SK-N-SH treated with all-trans-retinoic acid at 6 μM for 48 hours (cell line): ENCODE data around the gene TUBA4A.

ENCODE experiments used
- ATAC-seq: fragments of 200-7000 bp; cut with Tn5 transposase; 3 replicates; pipeline ENCODE4 v1.9.1; 2020; ENCODE audit warnings: mild to moderate bottlenecking, moderate library complexity
- ARNTL ChIP-seq: fragments of 450-650 bp; formaldehyde crosslinking; IDR thresholded peaks from 2 replicates; pipeline ENCODE4 v1.5.0; 2020; ENCODE audit warnings: low read depth, mild to moderate bottlenecking, moderate library complexity, borderline replicate concordance
- BACH2 ChIP-seq: fragments of 250-450 bp; sonication (Bioruptor Pico); IDR thresholded peaks from 2 replicates; pipeline ENCODE4 v1.9.0; 2021; ENCODE audit warnings: mild to moderate bottlenecking, borderline replicate concordance
- CSDC2 ChIP-seq: fragments of 250-450 bp; sonication (Bioruptor Pico); IDR thresholded peaks from 2 replicates; pipeline ENCODE4 v1.5.0; 2020; ENCODE audit warnings: mild to moderate bottlenecking, moderate library complexity
- CSRNP3 ChIP-seq: fragments of 250-450 bp; sonication (Bioruptor Pico); IDR thresholded peaks from 2 replicates; pipeline ENCODE4 v1.5.1; 2021; ENCODE audit warnings: mild to moderate bottlenecking, moderate library complexity
- ESRRG ChIP-seq: fragments of 250-450 bp; sonication (Bioruptor Pico); IDR thresholded peaks from 2 replicates; pipeline ENCODE4 v1.6.1; 2021; ENCODE audit warnings: mild to moderate bottlenecking
- GLIS3 ChIP-seq: fragments of 250-450 bp; sonication (Bioruptor Pico); IDR thresholded peaks from 2 replicates; pipeline ENCODE4 v1.5.0; 2020; ENCODE audit warnings: mild to moderate bottlenecking, moderate library complexity
- ISL1 ChIP-seq: fragments of 250-450 bp; sonication (Bioruptor Pico); IDR thresholded peaks from 2 replicates; pipeline ENCODE4 v2.1.2; 2022; ENCODE audit warnings: mild to moderate bottlenecking, moderate library complexity
- OSR1 ChIP-seq: fragments of 250-450 bp; sonication (Bioruptor Pico); IDR thresholded peaks from 2 replicates; pipeline ENCODE4 v1.8.0; 2022; ENCODE audit warnings: moderate library complexity, mild to moderate bottlenecking, inconsistent platforms
- PATZ1 ChIP-seq: fragments of 250-450 bp; sonication (Bioruptor Pico); IDR thresholded peaks from 2 replicates; pipeline ENCODE4 v1.8.0; 2020; ENCODE audit warnings: mild to moderate bottlenecking, moderate library complexity, borderline replicate concordance
- PPARA ChIP-seq: fragments of 250-450 bp; sonication (Bioruptor Pico); IDR thresholded peaks from 2 replicates; pipeline ENCODE4 v1.5.0; 2020; ENCODE audit warnings: mild to moderate bottlenecking, borderline replicate concordance
- RARB ChIP-seq: fragments of 250-450 bp; sonication (Bioruptor Pico); IDR thresholded peaks from 2 replicates; pipeline ENCODE4 v1.8.0; 2021; ENCODE audit warnings: mild to moderate bottlenecking, moderate library complexity
- SNAI2 ChIP-seq: fragments of 250-450 bp; sonication (Bioruptor Pico); IDR thresholded peaks from 2 replicates; pipeline ENCODE4 v1.5.0; 2020; ENCODE audit warnings: mild to moderate bottlenecking, moderate library complexity
- TCF4 ChIP-seq: fragments of 250-450 bp; sonication (Bioruptor Pico); IDR thresholded peaks from 2 replicates; pipeline ENCODE4 v1.8.0; 2021; ENCODE audit warnings: mild to moderate bottlenecking, moderate library complexity, borderline replicate concordance
- TOX ChIP-seq: fragments of 250-450 bp; sonication (Bioruptor Pico); IDR thresholded peaks from 2 replicates; pipeline ENCODE4 v1.8.0; 2021; ENCODE audit warnings: mild to moderate bottlenecking, moderate library complexity, borderline replicate concordance
- ZC3H10 ChIP-seq: fragments of 250-450 bp; sonication (Bioruptor Pico); IDR thresholded peaks from 2 replicates; pipeline ENCODE4 v1.5.1; 2021; ENCODE audit warnings: mild to moderate bottlenecking, moderate library complexity
- ZFP3 ChIP-seq: fragments of 250-450 bp; sonication (Bioruptor Pico); IDR thresholded peaks from 2 replicates; pipeline ENCODE4 v1.5.0; 2020; ENCODE audit warnings: mild to moderate bottlenecking, moderate library complexity
- ZFP30 ChIP-seq: fragments of 450-650 bp; formaldehyde crosslinking; IDR thresholded peaks from 2 replicates; pipeline ENCODE4 v1.5.0; 2022; ENCODE audit warnings: mild to moderate bottlenecking, moderate library complexity
- ZNF565 ChIP-seq: fragments of 450-650 bp; formaldehyde crosslinking; conservative IDR thresholded peaks from 2 replicates; pipeline ENCODE4 v1.5.0; 2020; ENCODE audit warnings: low read depth, mild to moderate bottlenecking, moderate library complexity
- ZNF8 ChIP-seq: fragments of 450-650 bp; formaldehyde crosslinking; IDR thresholded peaks from 2 replicates; pipeline ENCODE4 v1.5.0; 2020; ENCODE audit warnings: mild to moderate bottlenecking, moderate library complexity
- TF ChIP-seq, protein P1 (sequence below): fragments of 250-450 bp; sonication (Bioruptor Pico); IDR thresholded peaks from 2 replicates; pipeline ENCODE4 v1.5.1; 2020; ENCODE audit warnings: low read depth, mild to moderate bottlenecking, moderate library complexity
- TF ChIP-seq, protein P2 (sequence below): fragments of 250-450 bp; sonication (Bioruptor Pico); IDR thresholded peaks from 2 replicates; pipeline ENCODE4 v1.5.0; 2020; ENCODE audit warnings: mild to moderate bottlenecking, moderate library complexity

TUBA4A gene

DNA sequence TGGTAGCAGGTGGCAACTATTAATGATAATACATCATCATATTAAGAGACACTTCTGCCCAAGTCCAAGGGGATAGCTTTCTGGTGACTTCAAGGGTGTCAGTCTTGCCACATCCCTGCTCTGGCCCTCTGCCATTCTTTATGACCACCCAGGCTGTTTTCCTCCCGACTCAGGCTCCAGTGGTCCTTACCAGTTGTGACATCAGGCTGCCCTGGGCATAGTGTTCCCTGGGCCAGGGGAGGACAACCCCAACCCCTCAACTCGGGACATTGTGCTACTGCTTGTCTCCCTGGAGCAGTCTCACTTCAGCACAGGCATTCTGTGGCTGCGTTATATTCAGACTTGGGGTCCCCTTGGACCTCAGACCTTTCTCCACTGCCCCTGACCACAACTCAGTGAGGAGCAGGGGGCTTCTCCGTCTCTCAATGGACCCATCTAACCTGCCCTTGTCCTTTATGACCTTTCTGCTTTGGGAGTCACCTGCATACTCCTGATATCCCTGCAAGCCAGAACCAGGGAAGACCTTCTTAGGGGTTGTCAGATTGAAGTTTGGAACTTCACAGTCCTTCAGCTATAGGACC, 38.3 kb upstream of the TUBA4A start:
- no peak for TF ChIP-seq CSDC2 (CRISPR knock-in tag)
- no peak for TF ChIP-seq SNAI2 (CRISPR knock-in tag)
- TF ChIP-seq ISL1 (CRISPR knock-in tag), result no peak
- TF ChIP-seq ZFP30 (CRISPR knock-in tag), result no peak
- TF ChIP-seq RARB, result no peak
- no peak for TF ChIP-seq PPARA (CRISPR knock-in tag)
- no peak for TF ChIP-seq BACH2
- no peak for TF ChIP-seq ARNTL (CRISPR knock-in tag)
- no peak for TF ChIP-seq ZNF8 (CRISPR knock-in tag)
- TF ChIP-seq, protein P1, sequence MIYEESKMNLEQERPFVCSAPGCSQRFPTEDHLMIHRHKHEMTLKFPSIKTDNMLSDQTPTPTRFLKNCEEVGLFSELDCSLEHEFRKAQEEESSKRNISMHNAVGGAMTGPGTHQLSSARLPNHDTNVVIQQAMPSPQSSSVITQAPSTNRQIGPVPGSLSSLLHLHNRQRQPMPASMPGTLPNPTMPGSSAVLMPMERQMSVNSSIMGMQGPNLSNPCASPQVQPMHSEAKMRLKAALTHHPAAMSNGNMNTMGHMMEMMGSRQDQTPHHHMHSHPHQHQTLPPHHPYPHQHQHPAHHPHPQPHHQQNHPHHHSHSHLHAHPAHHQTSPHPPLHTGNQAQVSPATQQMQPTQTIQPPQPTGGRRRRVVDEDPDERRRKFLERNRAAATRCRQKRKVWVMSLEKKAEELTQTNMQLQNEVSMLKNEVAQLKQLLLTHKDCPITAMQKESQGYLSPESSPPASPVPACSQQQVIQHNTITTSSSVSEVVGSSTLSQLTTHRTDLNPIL (CRISPR knock-in tag), result no peak
- no peak for TF ChIP-seq ESRRG (CRISPR knock-in tag)
- no peak for TF ChIP-seq PATZ1 (CRISPR knock-in tag)
- TF ChIP-seq GLIS3, result no peak
- TF ChIP-seq ZC3H10 (CRISPR knock-in tag), result no peak
- TF ChIP-seq ZNF565 (CRISPR knock-in tag), result no peak
- no peak for TF ChIP-seq ZFP3 (CRISPR knock-in tag)
- TF ChIP-seq, protein P2, sequence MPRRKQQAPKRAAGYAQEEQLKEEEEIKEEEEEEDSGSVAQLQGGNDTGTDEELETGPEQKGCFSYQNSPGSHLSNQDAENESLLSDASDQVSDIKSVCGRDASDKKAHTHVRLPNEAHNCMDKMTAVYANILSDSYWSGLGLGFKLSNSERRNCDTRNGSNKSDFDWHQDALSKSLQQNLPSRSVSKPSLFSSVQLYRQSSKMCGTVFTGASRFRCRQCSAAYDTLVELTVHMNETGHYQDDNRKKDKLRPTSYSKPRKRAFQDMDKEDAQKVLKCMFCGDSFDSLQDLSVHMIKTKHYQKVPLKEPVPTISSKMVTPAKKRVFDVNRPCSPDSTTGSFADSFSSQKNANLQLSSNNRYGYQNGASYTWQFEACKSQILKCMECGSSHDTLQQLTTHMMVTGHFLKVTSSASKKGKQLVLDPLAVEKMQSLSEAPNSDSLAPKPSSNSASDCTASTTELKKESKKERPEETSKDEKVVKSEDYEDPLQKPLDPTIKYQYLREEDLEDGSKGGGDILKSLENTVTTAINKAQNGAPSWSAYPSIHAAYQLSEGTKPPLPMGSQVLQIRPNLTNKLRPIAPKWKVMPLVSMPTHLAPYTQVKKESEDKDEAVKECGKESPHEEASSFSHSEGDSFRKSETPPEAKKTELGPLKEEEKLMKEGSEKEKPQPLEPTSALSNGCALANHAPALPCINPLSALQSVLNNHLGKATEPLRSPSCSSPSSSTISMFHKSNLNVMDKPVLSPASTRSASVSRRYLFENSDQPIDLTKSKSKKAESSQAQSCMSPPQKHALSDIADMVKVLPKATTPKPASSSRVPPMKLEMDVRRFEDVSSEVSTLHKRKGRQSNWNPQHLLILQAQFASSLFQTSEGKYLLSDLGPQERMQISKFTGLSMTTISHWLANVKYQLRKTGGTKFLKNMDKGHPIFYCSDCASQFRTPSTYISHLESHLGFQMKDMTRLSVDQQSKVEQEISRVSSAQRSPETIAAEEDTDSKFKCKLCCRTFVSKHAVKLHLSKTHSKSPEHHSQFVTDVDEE, result no peak
- TF ChIP-seq TOX (CRISPR knock-in tag), result no peak
- no peak for TF ChIP-seq TCF4 (CRISPR knock-in tag)
- no peak for TF ChIP-seq CSRNP3 (CRISPR knock-in tag)
- ATAC-seq, result no peak

- no peak for ATAC-seq
Measured at GRCh38 chr2:219291394-219291793, 37.7 kb upstream of the TUBA4A start.

More at GRCh38 chr2:219291394-219291793, 37.7 kb upstream of the TUBA4A start:
- TF ChIP-seq TOX (CRISPR knock-in tag) (no peak), RARB (no peak), OSR1 (CRISPR knock-in tag) (no peak), CSRNP3 (CRISPR knock-in tag) (no peak)
